Heart right ventricle (tissue), 16 donors: Measurements from ENCODE around the gene TMEM132D. TPM values are rescaled to one million over a fixed set of nuclear protein-coding genes. Genes with fewer than 3 reads are reported as not detected.
"Not testable (repeated sequence)": the region's sequence is repeated elsewhere in the genome, so short reads cannot be mapped to it uniquely, and the experiment has no call there.

Experiments
- ATAC-seq, 8 donors: fragments of 200-7000 bp; cut with Tn5 transposase; one replicate each; pipeline ENCODE4 v1.9.1; 2020; ENCODE audit warnings: mild to moderate bottlenecking in 8 of 8, moderate library complexity in 8 of 8, moderate number of reproducible peaks in 1 of 8
- DNase-seq, 2 donors: peaks; one replicate each; pipeline ENCODE4 v3.0.0-alpha.2; 2020
- H3K27ac ChIP-seq, 10 donors: fragments of 200-600 bp; sonication (generic) in 2 of 10; one replicate each; pipeline versions ENCODE4 v1.5.0 to v1.8.0; 2020 to 2022; ENCODE audit warnings: mild to moderate bottlenecking in 3 of 10
- H3K27me3 ChIP-seq, 7 donors: fragments of 200-600 bp; one replicate each; pipeline ENCODE4 v1.8.0; 2021 to 2022; ENCODE audit warnings: mild to moderate bottlenecking in 2 of 7
- H3K36me3 ChIP-seq, 9 donors: fragments of 200-600 bp; sonication (generic) in 1 of 9; one replicate each; pipeline versions ENCODE4 v1.5.0 to v1.8.0; 2020 to 2022; ENCODE audit warnings: mild to moderate bottlenecking in 2 of 9
- H3K4me1 ChIP-seq, 9 donors: fragments of 200-600 bp; sonication (generic) in 1 of 9; one replicate each; pipeline versions ENCODE4 v1.5.0 to v1.8.0; 2020 to 2022; ENCODE audit warnings: mild to moderate bottlenecking in 4 of 9
- H3K4me3 ChIP-seq, 10 donors: fragments of 200-600 bp; sonication (generic) in 2 of 10; one replicate each; pipeline versions ENCODE4 v1.5.0 to v1.8.0; 2020 to 2022; ENCODE audit warnings: mild to moderate bottlenecking in 7 of 10, moderate library complexity in 2 of 10
- H3K9me3 ChIP-seq, 11 donors: fragments of 200-600 bp in 10 of 11; sonication (generic) in 2 of 11; one replicate each; pipeline versions ENCODE4 v1.5.0 to v1.8.0; 2013 to 2022; ENCODE audit warnings: mild to moderate bottlenecking in 2 of 11, control low read depth in 1 of 11, moderate library complexity in 1 of 11
- CTCF ChIP-seq, 9 donors: fragments of 200-600 bp; sonication (generic) in 2 of 9; IDR thresholded peaks; one replicate each; pipeline versions ENCODE4 v1.5.0 to v1.8.0; 2021 to 2022; ENCODE audit warnings: antibody characterized with exemption in 9 of 9, mild to moderate bottlenecking in 5 of 9, moderate library complexity in 1 of 9
- WGBS, 2 donors: extraction: QIAGEN DNeasy Blood & Tissue Kit; methylation state at CpG; one replicate each; pipeline ENCODE4 v1.1.7; 2013; ENCODE audit warnings: inconsistent platforms in 1 of 2; 5-methylcytosine and 5-hydroxymethylcytosine counted together
- intact Hi-C, 10 donors: fragments of 100-400 bp; cut with DNase I; formaldehyde crosslinking; loops; one replicate each; pipeline versions ENCODE4 v1.11.1 to v1.14.2; 2022
- polyA plus RNA-seq, 2 donors: library from polyadenylated mRNA; stranded (reverse); fragments of 200-250 nt; gene quantifications; one replicate each; pipeline ENCODE4 v1.2.3, GENCODE V29; 2013
- total RNA-seq, 10 donors: library from RNA; stranded (reverse); fragmentation: NEBNext Ultra II Directional in 3 of 10; extraction: Animal tissue kit (Norgen Biotek cat#: 25700) in 3 of 10; gene quantifications; one replicate each; pipeline versions ENCODE4 v1.2.1 to v1.2.4, GENCODE V29; 2021 to 2023
- donor health status: Arrhythmogenic right ventricular cardiomyopathy.
- donor health status: ischemic (EF 13 %, LVEDD 7.1; RV severe dilation, severe dysfunction).
- donor health status: healthy with polysubstance abuse.
- donor health status: DM: no; HTN: yes; CAD: no.
- donor health status: DM: no; HTN: no; CAD: no.
- donor health status: ischemic (EF 25% LVEDD 6.9; RV normal size, moderate dysfunction).
- donor health status: ischemic (EF 25% LVEDD 5.7; RV mildly dilated, moderate dysfunction).
- donor health status: healthy.
- donor health status: DM: yes; HTN: yes; CAD: no.
- donor health status: Ischemic cardiomyopathy.
- donor health status: ischemic (EF 35%, LVEDD 5.7; RV mildly dilated, moderate dysfunction).
- donor health status: nonischemic (EF 11% LVEDD 7.7; RV severe dilation, severe dysfunction).
- donor health status: DM: yes; HTN: yes; CAD: no.
- donor health status: PGD.
- donor health status: ischemic (EF 29% LVEDD 5.4; RV normal size, mild dysfunction).
- donor health status: nonischemic (EF 23%, LVEDD 6.1; RV moderate dilation, normal function).

TMEM132D gene
- total and polyA plus RNA-seq, 12 donors, result not detected

- DNase-seq (no peak), ATAC-seq (no peak)
- intact Hi-C loops, result no loop called here
- TF ChIP-seq CTCF (IDR thresholded peaks at IDR 0.05), result no peak
- Histone ChIP-seq H3K27ac (no peak overlapping the region), H3K36me3 (no peaks in the 10 kb centered on the region), H3K4me1 (no peaks in the 10 kb centered on the region), H3K9me3 (peaks cover 0 to 18% (median 0%) of the 10 kb centered on the region in 11 donors), H3K4me3 (no peak overlapping the region), H3K27me3 (peaks cover 0 to 2% (median 0%) of the 10 kb centered on the region in 7 donors)
- whole genome bisulfite sequencing, 2 donors, result 67 to 69% methylated on average over 4 of the region's 4 CpGs
Measured at GRCh38 chr12:129063600-129063999, 840.2 kb downstream of the TMEM132D start.

GRCh38 chr12:129053232-129053631 is 850.6 kb downstream of the TMEM132D start:
- no peak overlapping the region for H3K4me3 ChIP-seq
- peaks cover 0 to 5% (median 0%) of the 10 kb centered on the region in 11 donors for H3K9me3 ChIP-seq
- 67 to 75% methylated on average over 11 of the region's 11 CpGs for WGBS, 2 donors
- DNase-seq (no peak), ATAC-seq (no peak)
- no peaks in the 10 kb centered on the region for H3K4me1 ChIP-seq
- H3K27me3 ChIP-seq, result peaks cover 0 to 10% (median 0%) of the 10 kb centered on the region in 7 donors
- intact Hi-C loops, result no loop called here
- H3K36me3 ChIP-seq, result no peaks in the 10 kb centered on the region
- TF ChIP-seq CTCF (IDR thresholded peaks at IDR 0.05), result no peak
- H3K27ac ChIP-seq, result no peak overlapping the region

- intact Hi-C loops, result no loop called here
- DNase-seq (no peak), ATAC-seq (no peak)
- Histone ChIP-seq H3K27me3 (peaks cover 0 to 10% (median 0%) of the 10 kb centered on the region in 7 donors), H3K4me1 (no peaks in the 10 kb centered on the region), H3K27ac (no peak overlapping the region), H3K9me3 (peaks cover 0 to 5% (median 0%) of the 10 kb centered on the region in 11 donors), H3K4me3 (no peak overlapping the region), H3K36me3 (no peaks in the 10 kb centered on the region)
- no peak for TF ChIP-seq CTCF (IDR thresholded peaks at IDR 0.05)
Measured at GRCh38 chr12:129052373-129052772, 851.5 kb downstream of the TMEM132D start.

GRCh38 chr12:129049917-129050316 is 853.9 kb downstream of the TMEM132D start:
- Histone ChIP-seq H3K27me3 (peaks cover 0 to 10% (median 0%) of the 10 kb centered on the region in 7 donors), H3K36me3 (no peaks in the 10 kb centered on the region), H3K27ac (no peak overlapping the region), H3K4me1 (no peaks in the 10 kb centered on the region), H3K4me3 (no peak overlapping the region), H3K9me3 (no peaks in the 10 kb centered on the region)
- no peak for ATAC-seq
- no peak for DNase-seq
- no peak for TF ChIP-seq CTCF (IDR thresholded peaks at IDR 0.05)
- WGBS, 2 donors, result 0 to 6% methylated on average over 1 of the region's 1 CpG
- intact Hi-C loops, result no loop called here

GRCh38 chr12:129043334-129043733 is 860.5 kb downstream of the TMEM132D start:
- H3K4me1 ChIP-seq, ATAC-seq, DNase-seq, intact Hi-C loops, H3K27me3 ChIP-seq, H3K9me3 ChIP-seq, H3K4me3 ChIP-seq, H3K27ac ChIP-seq, H3K36me3 ChIP-seq: not testable (repeated sequence)
- WGBS, 2 donors, result 82 to 83% methylated on average over 11 of the region's 11 CpGs
